ENCODE results near the gene TNFRSF8.

- TF ChIP-seq CTCF (conservative IDR thresholded peaks at IDR 0.05; ENCODE audit: low read depth, low read length) (no peak), EZH2 (IDR thresholded peaks at IDR 0.05; ENCODE audit: borderline replicate concordance, low read depth, low read length, poor library complexity, severe bottlenecking) (no peak)
Measured at GRCh38 chr1:12069623-12070244, 6.6 kb downstream of the TNFRSF8 start.
